Colonic mucosa (tissue), 4 donors: ENCODE measurements around the gene SCUBE1. TPM values are rescaled to one million over a fixed set of nuclear protein-coding genes. Genes with fewer than 3 reads are reported as not detected.

Experiments
- DNase-seq: peaks from one replicate; pipeline ENCODE4 v3.0.0-alpha.2; 2020
- H3K27ac ChIP-seq: fragments of 200-600 bp; one replicate; pipeline ENCODE4 v1.8.0; 2021
- H3K27me3 ChIP-seq: fragments of 200-600 bp; one replicate; pipeline ENCODE4 v1.8.0; 2021
- H3K36me3 ChIP-seq: fragments of 200-600 bp; one replicate; pipeline ENCODE4 v1.8.0; 2021
- H3K4me1 ChIP-seq: fragments of 200-600 bp; one replicate; pipeline ENCODE4 v1.8.0; 2021; ENCODE audit warnings: mild to moderate bottlenecking
- H3K4me3 ChIP-seq: fragments of 200-600 bp; one replicate; pipeline ENCODE4 v1.8.0; 2021
- H3K9ac ChIP-seq, 2 donors: one replicate each; pipeline ENCODE4 v1.7.0; 2013; ENCODE audit warnings: control low read depth in 2 of 2, low read depth in 2 of 2, low read length in 2 of 2
- H3K9me3 ChIP-seq: fragments of 200-600 bp; one replicate; pipeline ENCODE4 v1.8.0; 2021
- CTCF ChIP-seq: fragments of 200-600 bp; IDR thresholded peaks from one replicate; pipeline ENCODE4 v1.8.0; 2022; ENCODE audit warnings: antibody characterized with exemption, mild to moderate bottlenecking
- intact Hi-C: fragments of 100-400 bp; cut with DNase I; formaldehyde crosslinking; loops from one replicate; pipeline ENCODE4 v1.14.1; 2022
- total RNA-seq, 2 donors: library from RNA; stranded (reverse); fragmentation: NEBNext Ultra II Directional in 1 of 2; extraction: Animal tissue kit (Norgen Biotek cat#: 25700) in 1 of 2; gene quantifications; one replicate each; pipeline ENCODE4 v1.2.1, GENCODE V29; 2021
- donor health status: healthy.
- donor health status: DM: no; HTN: no; CAD: no.
- donor health status: DM: no; HTN: no; CAD: no.

Gene SCUBE1
- total RNA-seq, 2 donors from 2014 or later = 1.7 to 5.6 TPM

GRCh38 chr22:43312608-43313007 is 30.6 kb downstream of the SCUBE1 start:
- H3K9ac ChIP-seq = no peak overlapping the region
- DNase-seq = no peak
- no peaks in the 10 kb centered on the region for H3K27me3 ChIP-seq
- intact Hi-C loops = no loop called here
- H3K4me1 ChIP-seq = no peaks in the 10 kb centered on the region
- H3K36me3 ChIP-seq = no peaks in the 10 kb centered on the region
- H3K27ac ChIP-seq = no peak overlapping the region
- H3K4me3 ChIP-seq = no peak overlapping the region
- TF ChIP-seq CTCF = no peak
- H3K9me3 ChIP-seq = no peaks in the 10 kb centered on the region

- H3K9me3 ChIP-seq = no peaks in the 10 kb centered on the region
- H3K4me3 ChIP-seq = no peak overlapping the region
- H3K27me3 ChIP-seq = no peaks in the 10 kb centered on the region
- intact Hi-C loops = no loop called here
- H3K9ac ChIP-seq = no peak overlapping the region
- TF ChIP-seq CTCF = no peak
- DNase-seq = no peak
- no peak overlapping the region for H3K27ac ChIP-seq
- no peaks in the 10 kb centered on the region for H3K4me1 ChIP-seq
- no peaks in the 10 kb centered on the region for H3K36me3 ChIP-seq
These were observed 32.4 kb downstream of the SCUBE1 start for GRCh38 chr22:43310798-43311197.

GRCh38 chr22:43310311-43310710 is 32.9 kb downstream of the SCUBE1 start:
- no peak overlapping the region for H3K4me3 ChIP-seq
- H3K27ac ChIP-seq = no peak overlapping the region
- no peaks in the 10 kb centered on the region for H3K36me3 ChIP-seq
- no peak overlapping the region for H3K9ac ChIP-seq
- no peak for DNase-seq
- no peaks in the 10 kb centered on the region for H3K4me1 ChIP-seq
- no peak for TF ChIP-seq CTCF
- no peaks in the 10 kb centered on the region for H3K9me3 ChIP-seq
- no peaks in the 10 kb centered on the region for H3K27me3 ChIP-seq
- intact Hi-C loops = no loop called here

GRCh38 chr22:43308836-43309235 is 34.3 kb downstream of the SCUBE1 start:
- DNase-seq = no peak
- Histone ChIP-seq H3K36me3 (no peaks in the 10 kb centered on the region), H3K9ac (no peak overlapping the region), H3K4me3 (no peak overlapping the region), H3K27ac (no peak overlapping the region), H3K9me3 (no peaks in the 10 kb centered on the region), H3K4me1 (no peaks in the 10 kb centered on the region), H3K27me3 (no peaks in the 10 kb centered on the region)
- intact Hi-C loops = no loop called here
- no peak for TF ChIP-seq CTCF

DNA sequence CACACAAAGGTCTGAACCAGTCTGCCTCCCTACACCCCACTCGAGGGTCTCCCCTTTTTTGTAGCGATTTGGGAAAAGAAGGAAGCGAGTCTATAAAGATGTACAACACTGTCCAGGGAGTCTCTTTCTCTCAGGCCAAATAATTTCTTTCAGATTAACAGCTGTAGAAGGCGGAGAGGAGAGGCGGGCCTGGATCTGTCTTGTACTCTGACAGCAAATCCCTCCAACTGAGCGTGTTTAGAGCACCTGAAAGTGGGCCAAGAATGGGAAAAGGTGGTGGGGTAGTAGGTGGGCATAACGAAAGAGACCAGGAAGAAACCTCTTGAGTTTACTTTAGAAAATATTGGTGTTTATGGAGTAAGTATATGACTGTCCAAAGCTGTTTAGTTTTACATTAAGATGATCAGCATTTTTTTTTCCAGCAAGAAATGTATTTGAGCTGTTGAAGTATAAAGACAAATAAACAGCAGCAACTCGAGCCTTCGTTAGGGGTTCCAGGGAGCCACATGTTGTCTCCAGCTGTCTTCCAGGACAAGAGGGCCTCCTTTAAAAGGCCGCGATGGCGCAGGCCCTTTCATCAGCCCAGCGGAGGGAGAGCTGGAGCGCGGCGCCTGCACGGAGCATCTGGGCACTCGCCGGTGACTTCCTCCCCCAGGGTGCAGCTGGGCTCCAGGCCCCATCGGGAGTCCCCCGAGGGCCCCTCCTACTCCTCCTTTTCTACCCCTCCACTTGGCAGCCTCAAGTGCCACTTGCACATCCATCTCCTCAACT is 34.9 kb downstream of the SCUBE1 start:
- TF ChIP-seq CTCF = no peak
- H3K9ac ChIP-seq = no peak overlapping the region
- no peak overlapping the region for H3K4me3 ChIP-seq
- H3K36me3 ChIP-seq = no peaks in the 10 kb centered on the region
- H3K27me3 ChIP-seq = no peaks in the 10 kb centered on the region
- no peak overlapping the region for H3K27ac ChIP-seq
- H3K9me3 ChIP-seq = no peaks in the 10 kb centered on the region
- H3K4me1 ChIP-seq = no peaks in the 10 kb centered on the region
- no peak for DNase-seq
- intact Hi-C loops = no loop called here
